HCT116 (cell line): ENCODE results near the gene VWA3B. TPM values are rescaled to one million over a fixed set of nuclear protein-coding genes. Genes with fewer than 3 reads are reported as not detected.

Source experiments
- ATAC-seq: fragments of 200-7000 bp; cut with Tn5 transposase; 2 replicates; pipeline ENCODE4 v1.9.1; 2020; ENCODE audit warnings: mild to moderate bottlenecking, moderate library complexity
- BruUV-seq: library from RNA; stranded (reverse); fragments of 400-500 nt; replicated peaks from 2 replicates; lab custom pipeline; 2021; lab: Mats Ljungman, UMichigan
- CTCF ChIA-PET: fragments of 300-600 bp; sonication (Branson Sonifier 250); formaldehyde crosslinking; loops from one replicate; lab custom pipeline; 2021; ENCODE audit warnings: antibody characterized with exemption; lab: Charles Lee
- POLR2A ChIA-PET: fragments of 300-600, 350-600 bp; sonication (Branson Sonifier 250); formaldehyde crosslinking; loops from one replicate; lab custom pipeline; 2021; ENCODE audit warnings: antibody characterized with exemption; lab: Charles Lee
- RAD21 ChIA-PET, 2 experiments: fragments of 300-600 bp; sonication (Branson Sonifier 250); formaldehyde crosslinking; loops; one replicate each; lab custom pipeline; 2023; ENCODE audit warnings: low total read pairs in 2 of 2; ENCODE audit not compliant: uncharacterized antibody in 2 of 2, unreplicated experiment in 2 of 2, low non-redundant PET in 1 of 2; lab: Charles Lee
- DNase-seq: peaks from one replicate; pipeline ENCODE4 v3.0.0-alpha.2; 2010; ENCODE audit warnings: low read depth, low spot score
- H2AFZ ChIP-seq: fragments of 200-600 bp; shearing (Covaris generic), sonication (generic); 2 replicates; pipeline ENCODE4 v1.6.1; 2017; ENCODE audit warnings: low read depth, mixed run types, mixed read lengths, antibody characterized with exemption, low read length; ENCODE audit not compliant: poor library complexity, severe bottlenecking
- H3K27ac ChIP-seq: 2 replicates; pipeline ENCODE4 v1.5.1; 2012; ENCODE audit warnings: low read depth, low read length
- H3K27me3 ChIP-seq: fragments of 200-600 bp; sonication (generic); 2 replicates; pipeline ENCODE4 v1.6.1; 2016; ENCODE audit warnings: mixed run types, low read length, mixed read lengths; ENCODE audit not compliant: insufficient read depth
- H3K36me3 ChIP-seq, 2 experiments: fragments of 200-500 bp in 1 of 2; fragments of 200-600 bp in 1 of 2; sonication (Bioruptor generic) in 1 of 2; sonication (generic) in 1 of 2; 2 replicates each; pipeline versions ENCODE4 v1.5.1 to v1.6.1; 2014 to 2016; ENCODE audit warnings: low read length in 2 of 2, inconsistent platforms in 1 of 2, mixed read lengths in 1 of 2, mixed run types in 1 of 2; ENCODE audit not compliant: insufficient read depth in 2 of 2, control insufficient read depth in 1 of 2
- H3K4me1 ChIP-seq, 2 experiments: fragments of 200-600 bp in 1 of 2; sonication (generic) in 1 of 2; 2 replicates each; pipeline versions ENCODE4 v1.5.1 to v1.6.1; 2012 to 2017; ENCODE audit warnings: low read length in 2 of 2, inconsistent platforms in 1 of 2, mild to moderate bottlenecking in 1 of 2, mixed read lengths in 1 of 2, mixed run types in 1 of 2, moderate library complexity in 1 of 2; ENCODE audit not compliant: insufficient read depth in 2 of 2, control insufficient read depth in 1 of 2
- H3K4me2 ChIP-seq: fragments of 200-600 bp; sonication (generic); 2 replicates; pipeline ENCODE4 v1.6.1; 2017; ENCODE audit warnings: mixed run types, low read length, mixed read lengths
- H3K4me3 ChIP-seq, 2 experiments: fragments of 200-600 bp in 1 of 2; sonication (generic) in 1 of 2; replicated peaks in 1 of 2; 2 replicates each; pipeline ENCODE4 v1.5.1; 2011 to 2016; ENCODE audit warnings: low read length in 2 of 2, control low read depth in 1 of 2, low read depth in 1 of 2, mild to moderate bottlenecking in 1 of 2, mixed read lengths in 1 of 2, mixed run types in 1 of 2
- H3K79me2 ChIP-seq: fragments of 200-600 bp; sonication (generic); 2 replicates; pipeline ENCODE4 v1.6.1; 2017; ENCODE audit warnings: mild to moderate bottlenecking, mixed run types, low read length, moderate library complexity, mixed read lengths; ENCODE audit not compliant: insufficient read depth
- H3K9ac ChIP-seq: fragments of 200-600 bp; sonication (generic); 2 replicates; pipeline ENCODE4 v1.6.1; 2016; ENCODE audit warnings: low read length, mixed read lengths
- H3K9me2 ChIP-seq: fragments of 200-600 bp; sonication (generic), shearing (Covaris generic); 2 replicates; pipeline ENCODE4 v1.6.1; 2017; ENCODE audit warnings: mixed run types, mild to moderate bottlenecking, moderate library complexity; ENCODE audit not compliant: insufficient read depth
- H3K9me3 ChIP-seq, 2 experiments: fragments of 200-500 bp in 1 of 2; fragments of 200-600 bp in 1 of 2; sonication (Bioruptor generic) in 1 of 2; sonication (generic) in 1 of 2; 2 replicates each; pipeline ENCODE4 v1.6.1; 2014 to 2017; ENCODE audit warnings: low read length in 2 of 2, mixed read lengths in 2 of 2, inconsistent platforms in 1 of 2, low read depth in 1 of 2, mild to moderate bottlenecking in 1 of 2, mixed run types in 1 of 2, moderate library complexity in 1 of 2; ENCODE audit not compliant: control insufficient read depth in 1 of 2, insufficient read depth in 1 of 2
- H4K20me1 ChIP-seq: fragments of 200-600 bp; sonication (generic), shearing (Covaris generic); 2 replicates; pipeline ENCODE4 v1.6.1; 2017; ENCODE audit warnings: mixed run types, mild to moderate bottlenecking, moderate library complexity; ENCODE audit not compliant: insufficient read depth
- CEBPB ChIP-seq: IDR thresholded peaks from 2 replicates; pipeline ENCODE4 v1.6.1; 2012; ENCODE audit warnings: low read depth
- EGR1 ChIP-seq: IDR thresholded peaks from 2 replicates; pipeline ENCODE4 v1.6.1; 2012; ENCODE audit warnings: low read depth
- ELF1 ChIP-seq: IDR thresholded peaks from 2 replicates; pipeline ENCODE4 v1.6.1; 2012; ENCODE audit warnings: low read depth, borderline replicate concordance
- EZH2 ChIP-seq: fragments of 200-600 bp; sonication (generic); IDR thresholded peaks from 2 replicates; pipeline ENCODE4 v1.6.1; 2017; ENCODE audit warnings: antibody characterized with exemption, mixed run types
- EZH2phosphoT487 ChIP-seq: fragments of 200-600 bp; IDR thresholded peaks from 2 replicates; pipeline ENCODE4 v1.6.1; 2018; ENCODE audit warnings: antibody characterized with exemption, borderline replicate concordance
- FOSL1 ChIP-seq: IDR thresholded peaks from 2 replicates; pipeline ENCODE4 v1.6.1; 2012; ENCODE audit warnings: low read depth
- JUND ChIP-seq: IDR thresholded peaks from 2 replicates; pipeline ENCODE4 v1.6.1; 2012
- POLR2A ChIP-seq: IDR thresholded peaks from 2 replicates; pipeline ENCODE4 v1.7.0; 2011; ENCODE audit warnings: borderline replicate concordance; ENCODE audit not compliant: insufficient read depth, insufficient read length; ENCODE audit errors: extremely low read depth
- SP1 ChIP-seq: IDR thresholded peaks from 2 replicates; pipeline ENCODE4 v1.6.1; 2012; ENCODE audit warnings: low read depth
- TCF7L2 ChIP-seq: IDR thresholded peaks from 2 replicates; pipeline ENCODE4 v1.7.0; 2011; ENCODE audit warnings: borderline replicate concordance, inconsistent platforms; ENCODE audit not compliant: insufficient read depth, insufficient read length; ENCODE audit errors: extremely low read depth
- ZFX ChIP-seq: fragments of 450-650 bp; IDR thresholded peaks from 2 replicates; pipeline ENCODE4 v1.6.1; 2017
- intact Hi-C: fragments of 100-400 bp; cut with micrococcal nuclease; formaldehyde crosslinking; loops from 2 replicates; pipeline ENCODE4 v1.10.0; 2022
- total RNA-seq: library from RNA; stranded (reverse); gene quantifications from one replicate; pipeline ENCODE4 v1.2.1, GENCODE V29; 2021; ENCODE audit not compliant: unreplicated experiment
- TF ChIP-seq, protein P1 (sequence below): IDR thresholded peaks from 2 replicates; pipeline ENCODE4 v1.6.1; 2012
- TF ChIP-seq, protein P2 (sequence below): IDR thresholded peaks from 2 replicates; pipeline ENCODE4 v1.6.1; 2011; ENCODE audit warnings: mild to moderate bottlenecking, low read length, moderate library complexity; ENCODE audit not compliant: insufficient replicate concordance; ENCODE audit errors: extremely low read depth
- TF ChIP-seq, protein P3 (sequence below): IDR thresholded peaks from 2 replicates; pipeline ENCODE4 v1.6.1; 2012; ENCODE audit warnings: low read depth
- TF ChIP-seq, protein P4 (sequence below), 3 experiments: fragments of 200-600 bp in 1 of 3; sonication (generic) in 1 of 3; IDR thresholded peaks in 2 of 3; conservative IDR thresholded peaks in 1 of 3; 2 replicates each; pipeline ENCODE4 v1.5.1; 2012 to 2017; ENCODE audit warnings: low read depth in 2 of 3, low read length in 2 of 3, antibody characterized with exemption in 1 of 3, borderline replicate concordance in 1 of 3, control low read depth in 1 of 3, mild to moderate bottlenecking in 1 of 3, mixed read lengths in 1 of 3, mixed run types in 1 of 3, moderate library complexity in 1 of 3; ENCODE audit not compliant: insufficient read depth in 1 of 3

The VWA3B gene
- total RNA-seq, 1 experiment from 2014 or later = 0.47 TPM

DNA sequence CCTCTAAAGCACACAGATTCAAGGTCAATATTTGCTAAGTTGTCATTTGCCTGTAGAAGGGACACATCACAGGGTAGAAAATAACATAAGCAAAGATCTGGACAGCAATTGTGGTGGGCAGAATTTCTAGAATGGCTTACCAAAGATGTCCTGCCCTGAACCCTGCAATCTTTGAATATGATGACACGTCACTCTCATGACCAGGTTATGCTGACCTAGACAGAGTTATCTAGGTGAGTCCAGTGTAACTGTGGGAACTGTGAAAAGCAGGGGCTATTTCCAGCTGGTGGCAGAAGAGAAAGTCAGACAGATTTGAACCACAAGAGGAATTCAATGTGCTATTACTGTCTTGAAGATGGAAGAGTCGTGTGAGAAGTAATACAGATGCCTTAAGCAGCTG lies 147.0 kb downstream of the VWA3B start:
- Histone ChIP-seq H3K4me2 (no peak overlapping the region), H4K20me1 (no peaks in the 10 kb centered on the region), H3K9ac (no peak overlapping the region), H3K79me2 (no peaks in the 10 kb centered on the region), H2AFZ (no peak overlapping the region), H3K4me3 (no peak overlapping the region), H3K27me3 (no peaks in the 10 kb centered on the region), H3K27ac (no peak overlapping the region), H3K36me3 (no peaks in the 10 kb centered on the region), H3K9me3 (no peaks in the 10 kb centered on the region), H3K9me2 (no peaks in the 10 kb centered on the region), H3K4me1 (no peaks in the 10 kb centered on the region)
- ChIA-PET POLR2A (no interaction called here), RAD21 (no interaction called here), CTCF (no interaction called here)
- TF ChIP-seq EGR1 (no peak), CEBPB (no peak), SP1 (no peak), EZH2phosphoT487 (no peak), EZH2 (no peak), FOSL1 (no peak), JUND (no peak), TCF7L2 (no peak), POLR2A (no peak), ZFX (no peak), ELF1 (no peak)
- TF ChIP-seq, protein P1, sequence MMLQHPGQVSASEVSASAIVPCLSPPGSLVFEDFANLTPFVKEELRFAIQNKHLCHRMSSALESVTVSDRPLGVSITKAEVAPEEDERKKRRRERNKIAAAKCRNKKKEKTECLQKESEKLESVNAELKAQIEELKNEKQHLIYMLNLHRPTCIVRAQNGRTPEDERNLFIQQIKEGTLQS = no peak
- TF ChIP-seq, protein P2, sequence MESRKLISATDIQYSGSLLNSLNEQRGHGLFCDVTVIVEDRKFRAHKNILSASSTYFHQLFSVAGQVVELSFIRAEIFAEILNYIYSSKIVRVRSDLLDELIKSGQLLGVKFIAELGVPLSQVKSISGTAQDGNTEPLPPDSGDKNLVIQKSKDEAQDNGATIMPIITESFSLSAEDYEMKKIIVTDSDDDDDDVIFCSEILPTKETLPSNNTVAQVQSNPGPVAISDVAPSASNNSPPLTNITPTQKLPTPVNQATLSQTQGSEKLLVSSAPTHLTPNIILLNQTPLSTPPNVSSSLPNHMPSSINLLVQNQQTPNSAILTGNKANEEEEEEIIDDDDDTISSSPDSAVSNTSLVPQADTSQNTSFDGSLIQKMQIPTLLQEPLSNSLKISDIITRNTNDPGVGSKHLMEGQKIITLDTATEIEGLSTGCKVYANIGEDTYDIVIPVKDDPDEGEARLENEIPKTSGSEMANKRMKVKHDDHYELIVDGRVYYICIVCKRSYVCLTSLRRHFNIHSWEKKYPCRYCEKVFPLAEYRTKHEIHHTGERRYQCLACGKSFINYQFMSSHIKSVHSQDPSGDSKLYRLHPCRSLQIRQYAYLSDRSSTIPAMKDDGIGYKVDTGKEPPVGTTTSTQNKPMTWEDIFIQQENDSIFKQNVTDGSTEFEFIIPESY = no peak
- TF ChIP-seq, protein P3, sequence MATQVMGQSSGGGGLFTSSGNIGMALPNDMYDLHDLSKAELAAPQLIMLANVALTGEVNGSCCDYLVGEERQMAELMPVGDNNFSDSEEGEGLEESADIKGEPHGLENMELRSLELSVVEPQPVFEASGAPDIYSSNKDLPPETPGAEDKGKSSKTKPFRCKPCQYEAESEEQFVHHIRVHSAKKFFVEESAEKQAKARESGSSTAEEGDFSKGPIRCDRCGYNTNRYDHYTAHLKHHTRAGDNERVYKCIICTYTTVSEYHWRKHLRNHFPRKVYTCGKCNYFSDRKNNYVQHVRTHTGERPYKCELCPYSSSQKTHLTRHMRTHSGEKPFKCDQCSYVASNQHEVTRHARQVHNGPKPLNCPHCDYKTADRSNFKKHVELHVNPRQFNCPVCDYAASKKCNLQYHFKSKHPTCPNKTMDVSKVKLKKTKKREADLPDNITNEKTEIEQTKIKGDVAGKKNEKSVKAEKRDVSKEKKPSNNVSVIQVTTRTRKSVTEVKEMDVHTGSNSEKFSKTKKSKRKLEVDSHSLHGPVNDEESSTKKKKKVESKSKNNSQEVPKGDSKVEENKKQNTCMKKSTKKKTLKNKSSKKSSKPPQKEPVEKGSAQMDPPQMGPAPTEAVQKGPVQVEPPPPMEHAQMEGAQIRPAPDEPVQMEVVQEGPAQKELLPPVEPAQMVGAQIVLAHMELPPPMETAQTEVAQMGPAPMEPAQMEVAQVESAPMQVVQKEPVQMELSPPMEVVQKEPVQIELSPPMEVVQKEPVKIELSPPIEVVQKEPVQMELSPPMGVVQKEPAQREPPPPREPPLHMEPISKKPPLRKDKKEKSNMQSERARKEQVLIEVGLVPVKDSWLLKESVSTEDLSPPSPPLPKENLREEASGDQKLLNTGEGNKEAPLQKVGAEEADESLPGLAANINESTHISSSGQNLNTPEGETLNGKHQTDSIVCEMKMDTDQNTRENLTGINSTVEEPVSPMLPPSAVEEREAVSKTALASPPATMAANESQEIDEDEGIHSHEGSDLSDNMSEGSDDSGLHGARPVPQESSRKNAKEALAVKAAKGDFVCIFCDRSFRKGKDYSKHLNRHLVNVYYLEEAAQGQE = no peak
- TF ChIP-seq, protein P4, sequence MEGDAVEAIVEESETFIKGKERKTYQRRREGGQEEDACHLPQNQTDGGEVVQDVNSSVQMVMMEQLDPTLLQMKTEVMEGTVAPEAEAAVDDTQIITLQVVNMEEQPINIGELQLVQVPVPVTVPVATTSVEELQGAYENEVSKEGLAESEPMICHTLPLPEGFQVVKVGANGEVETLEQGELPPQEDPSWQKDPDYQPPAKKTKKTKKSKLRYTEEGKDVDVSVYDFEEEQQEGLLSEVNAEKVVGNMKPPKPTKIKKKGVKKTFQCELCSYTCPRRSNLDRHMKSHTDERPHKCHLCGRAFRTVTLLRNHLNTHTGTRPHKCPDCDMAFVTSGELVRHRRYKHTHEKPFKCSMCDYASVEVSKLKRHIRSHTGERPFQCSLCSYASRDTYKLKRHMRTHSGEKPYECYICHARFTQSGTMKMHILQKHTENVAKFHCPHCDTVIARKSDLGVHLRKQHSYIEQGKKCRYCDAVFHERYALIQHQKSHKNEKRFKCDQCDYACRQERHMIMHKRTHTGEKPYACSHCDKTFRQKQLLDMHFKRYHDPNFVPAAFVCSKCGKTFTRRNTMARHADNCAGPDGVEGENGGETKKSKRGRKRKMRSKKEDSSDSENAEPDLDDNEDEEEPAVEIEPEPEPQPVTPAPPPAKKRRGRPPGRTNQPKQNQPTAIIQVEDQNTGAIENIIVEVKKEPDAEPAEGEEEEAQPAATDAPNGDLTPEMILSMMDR (IDR thresholded peaks at IDR 0.05 in 2 of 3, conservative IDR thresholded peaks at IDR 0.05 in 1 of 3; ENCODE audit: borderline replicate concordance in 1 of 3, insufficient read depth in 1 of 3, low read depth in 2 of 3, low read length in 2 of 3) = no peak
- intact Hi-C loops = no loop called here
- BruUV-seq = no TSS peak
- DNase-seq (no peak), ATAC-seq (no peak)
